ENCODE results near the gene TUT1. TPM values are rescaled to one million over a fixed set of nuclear protein-coding genes. Genes with fewer than 3 reads are reported as not detected.
"Not testable (repeated sequence)": the region's sequence is repeated elsewhere in the genome, so short reads cannot be mapped to it uniquely, and the experiment has no call there.

TUT1 gene
- total and polyA plus RNA-seq, 7 experiments from 2014 or later, result 20.2 to 54.6 (median 35.4) TPM

- H3K4me3 Mint-ChIP-seq, result peak overlapping the region in 1 of 10 donors; percentile 49
- H3K36me3 Mint-ChIP-seq, result peaks cover 9 to 29% (median 17%) of the 10 kb centered on the region in 5 donors
- not testable (repeated sequence) for DNase-seq; H3K9me3 Mint-ChIP-seq; H3K4me3 ChIP-seq (ENCODE audit: low read length); H3K27me3 ChIP-seq (ENCODE audit: control insufficient read depth in 2 of 2, insufficient read depth in 2 of 2, low read length in 2 of 2); H3K9me3 ChIP-seq (ENCODE audit: control insufficient read depth in 2 of 3, low read length in 3 of 3); ATAC-seq; H3K27me3 Mint-ChIP-seq
- ChIA-PET CTCF (interaction anchor here (0.6 to 5.8 kb wide), 11 partner anchors 7 to 180 kb away, joined by 3 to 125 read pairs (median 10); partner anchors contain the start of genes AHNAK and EEF1G), POLR2A (interaction anchor here (0.6 to 10.5 kb wide), 5 partner anchors 13 to 1486 kb away, joined by 3 to 92 read pairs (median 4); partner anchors contain the start of genes AHNAK and EEF1G)
- peaks cover 35 to 66% (median 54%) of the 10 kb centered on the region in 7 donors for H3K4me1 Mint-ChIP-seq
- intact Hi-C loops (cut with micrococcal nuclease), result loop anchor here (1.0 to 10.0 kb wide), 8 partner anchors 17 to 1575 kb away; partner anchors contain the start of gene FTH1 (in 1 of the 2)
- H3K4me1 ChIP-seq (ENCODE audit: control insufficient read depth in 2 of 2, insufficient read depth in 2 of 2, low read length in 2 of 2), result peaks cover 36 to 51% of the 10 kb centered on the region in 2 donors
- H3K27ac ChIP-seq (ENCODE audit: low read depth, low read length), result peak overlapping the region; percentile 44
- H3K36me3 ChIP-seq (ENCODE audit: control insufficient read depth in 2 of 3, insufficient read depth in 3 of 3, low read length in 3 of 3), result peaks cover 5 to 41% (median 8%) of the 10 kb centered on the region in 3 experiments
- peak overlapping the region; percentile 48 to 98 (median 85) for H3K27ac Mint-ChIP-seq
Measured at GRCh38 chr11:62559626-62560025, 31.7 kb downstream of the TUT1 start.

GRCh38 chr11:62559204-62559603 lies 32.1 kb downstream of the TUT1 start:
- H3K27me3 Mint-ChIP-seq, result no peaks in the 10 kb centered on the region
- ATAC-seq (no peak), DNase-seq (no peak)
- CTCF ChIA-PET, result interaction anchor here (0.6 to 5.8 kb wide), 9 partner anchors 8 to 180 kb away, joined by 3 to 125 read pairs (median 4); partner anchors contain the start of gene AHNAK
- peaks cover 5 to 40% (median 8%) of the 10 kb centered on the region in 3 experiments for H3K36me3 ChIP-seq (ENCODE audit: control insufficient read depth in 2 of 3, insufficient read depth in 3 of 3, low read length in 3 of 3)
- no peaks in the 10 kb centered on the region for H3K27me3 ChIP-seq (ENCODE audit: control insufficient read depth in 2 of 2, insufficient read depth in 2 of 2, low read length in 2 of 2)
- peak overlapping the region; percentile 48 to 98 (median 85) for H3K27ac Mint-ChIP-seq
- peaks cover 41 to 56% of the 10 kb centered on the region in 2 donors for H3K4me1 ChIP-seq (ENCODE audit: control insufficient read depth in 2 of 2, insufficient read depth in 2 of 2, low read length in 2 of 2)
- no peaks in the 10 kb centered on the region for H3K9me3 ChIP-seq (ENCODE audit: control insufficient read depth in 2 of 3, low read length in 3 of 3)
- POLR2A ChIA-PET, result interaction anchor here (0.6 to 10.5 kb wide), 5 partner anchors 14 to 1485 kb away, joined by 3 to 92 read pairs (median 20); partner anchors contain the start of genes AHNAK and EEF1G
- H3K27ac ChIP-seq (ENCODE audit: low read depth, low read length), result peak overlapping the region; percentile 44
- peaks cover 39 to 70% (median 58%) of the 10 kb centered on the region in 7 donors for H3K4me1 Mint-ChIP-seq
- no peaks in the 10 kb centered on the region for H3K9me3 Mint-ChIP-seq
- peaks cover 9 to 29% (median 17%) of the 10 kb centered on the region in 5 donors for H3K36me3 Mint-ChIP-seq
- no peak overlapping the region for H3K4me3 ChIP-seq (ENCODE audit: low read length)
- peak overlapping the region in 2 of 10 donors; percentile 17 to 49 for H3K4me3 Mint-ChIP-seq
- intact Hi-C loops (cut with micrococcal nuclease), result loop anchor here (10.0 kb wide), 3 partner anchors 594 to 1574 kb away; partner anchors contain the start of gene FTH1 (in 1 of the 2)

DNA sequence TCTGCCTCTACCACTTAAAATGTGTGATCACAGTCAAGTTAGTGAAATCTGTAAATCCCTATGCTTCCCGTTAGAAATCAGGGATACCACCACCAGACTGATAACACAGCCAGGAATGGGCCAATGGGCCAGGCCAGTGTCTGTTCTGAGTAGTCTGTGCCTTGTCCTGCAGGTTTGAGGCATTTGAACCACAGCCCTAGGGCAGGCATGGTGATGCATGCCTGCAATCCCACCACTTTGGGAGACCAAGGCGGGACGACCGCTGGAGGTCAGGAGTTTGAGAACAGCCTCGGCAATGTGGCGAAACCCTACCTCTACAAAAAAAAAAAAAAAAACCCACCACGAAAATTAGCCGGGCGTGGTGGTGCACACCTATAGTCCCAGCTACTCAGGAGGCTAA lies 32.7 kb downstream of the TUT1 start:
- peak overlapping the region in 6 of 9 donors; percentile 33 to 98 (median 94) for H3K27ac Mint-ChIP-seq

GRCh38 chr11:62556875-62557631 lies 34.3 kb downstream of the TUT1 start:
- no peaks in the 10 kb centered on the region for H3K27me3 ChIP-seq (ENCODE audit: control insufficient read depth in 2 of 2, insufficient read depth in 2 of 2, low read length in 2 of 2)
- Mint-ChIP-seq H3K9me3 (no peaks in the 10 kb centered on the region), H3K36me3 (peaks cover 8 to 25% (median 17%) of the 10 kb centered on the region in 5 donors), H3K4me1 (peaks cover 59 to 84% (median 78%) of the 10 kb centered on the region in 7 donors), H3K4me3 (peak overlapping the region; percentile 65 to 87 (median 78)), H3K27ac (peak overlapping the region; percentile 87 to 100 (median 98)), H3K27me3 (no peaks in the 10 kb centered on the region)
- peak overlapping the region; percentile 42 for H3K4me3 ChIP-seq (ENCODE audit: low read length)
- ChIA-PET POLR2A (interaction anchor here (0.5 to 10.5 kb wide), 18 partner anchors 13 to 1131 kb away, joined by 3 to 92 read pairs (median 5); partner anchors contain the start of genes AHNAK, C11orf98, CSKMT and EEF1G), CTCF (interaction anchor here (0.6 to 7.3 kb wide), 12 partner anchors 8 to 275 kb away, joined by 3 to 125 read pairs (median 4); partner anchors contain the start of genes AHNAK, SCGB1A1, STX5 and TMEM179B)
- ATAC-seq (no peak), DNase-seq (peak in 1 of 9 donors; percentile 74)
- H3K27ac ChIP-seq (ENCODE audit: low read depth, low read length), result peak overlapping the region; percentile 87
- intact Hi-C loops (cut with micrococcal nuclease), result loop anchor here (1.0 to 10.0 kb wide), 7 partner anchors 11 to 1572 kb away; partner anchors contain the start of genes EEF1G (in 2 of the 2), TUT1 (in 2 of the 2), AHNAK (in 1 of the 2) and FTH1 (in 1 of the 2)
- peaks cover 5 to 22% (median 8%) of the 10 kb centered on the region in 3 experiments for H3K36me3 ChIP-seq (ENCODE audit: control insufficient read depth in 2 of 3, insufficient read depth in 3 of 3, low read length in 3 of 3)
- peaks cover 62 to 77% of the 10 kb centered on the region in 2 donors for H3K4me1 ChIP-seq (ENCODE audit: control insufficient read depth in 2 of 2, insufficient read depth in 2 of 2, low read length in 2 of 2)
- H3K9me3 ChIP-seq (ENCODE audit: control insufficient read depth in 2 of 3, low read length in 3 of 3), result no peaks in the 10 kb centered on the region

More for the DNA sequence above, 32.7 kb downstream of the TUT1 start:
- peaks cover 9 to 28% (median 17%) of the 10 kb centered on the region in 5 donors for H3K36me3 Mint-ChIP-seq
- peaks cover 45 to 73% (median 64%) of the 10 kb centered on the region in 7 donors for H3K4me1 Mint-ChIP-seq
- no peaks in the 10 kb centered on the region for H3K27me3 ChIP-seq (ENCODE audit: control insufficient read depth in 2 of 2, insufficient read depth in 2 of 2, low read length in 2 of 2)
- peaks cover 46 to 61% of the 10 kb centered on the region in 2 donors for H3K4me1 ChIP-seq (ENCODE audit: control insufficient read depth in 2 of 2, insufficient read depth in 2 of 2, low read length in 2 of 2)
- peaks cover 5 to 35% (median 8%) of the 10 kb centered on the region in 3 experiments for H3K36me3 ChIP-seq (ENCODE audit: control insufficient read depth in 2 of 3, insufficient read depth in 3 of 3, low read length in 3 of 3)
- H3K27me3 Mint-ChIP-seq, result no peaks in the 10 kb centered on the region
- intact Hi-C loops (cut with micrococcal nuclease), result loop anchor here (10.0 kb wide), 3 partner anchors 594 to 1574 kb away; partner anchors contain the start of gene FTH1 (in 1 of the 2)
- CTCF ChIA-PET, result interaction anchor here (0.6 to 5.8 kb wide), 9 partner anchors 9 to 235 kb away, joined by 3 to 125 read pairs (median 7); partner anchors contain the start of gene AHNAK
- no peaks in the 10 kb centered on the region for H3K9me3 ChIP-seq (ENCODE audit: control insufficient read depth in 2 of 3, low read length in 3 of 3)
- POLR2A ChIA-PET, result interaction anchor here (0.6 to 10.5 kb wide), 6 partner anchors 10 to 157 kb away, joined by 3 to 92 read pairs (median 12); partner anchors contain the start of genes AHNAK and EEF1G
- no peak overlapping the region for H3K4me3 ChIP-seq (ENCODE audit: low read length)
- no peaks in the 10 kb centered on the region for H3K9me3 Mint-ChIP-seq
- H3K27ac ChIP-seq (ENCODE audit: low read depth, low read length), result peak overlapping the region; percentile 44
- ATAC-seq, result no peak
- no peak overlapping the region for H3K4me3 Mint-ChIP-seq
- no peak for DNase-seq

DNA sequence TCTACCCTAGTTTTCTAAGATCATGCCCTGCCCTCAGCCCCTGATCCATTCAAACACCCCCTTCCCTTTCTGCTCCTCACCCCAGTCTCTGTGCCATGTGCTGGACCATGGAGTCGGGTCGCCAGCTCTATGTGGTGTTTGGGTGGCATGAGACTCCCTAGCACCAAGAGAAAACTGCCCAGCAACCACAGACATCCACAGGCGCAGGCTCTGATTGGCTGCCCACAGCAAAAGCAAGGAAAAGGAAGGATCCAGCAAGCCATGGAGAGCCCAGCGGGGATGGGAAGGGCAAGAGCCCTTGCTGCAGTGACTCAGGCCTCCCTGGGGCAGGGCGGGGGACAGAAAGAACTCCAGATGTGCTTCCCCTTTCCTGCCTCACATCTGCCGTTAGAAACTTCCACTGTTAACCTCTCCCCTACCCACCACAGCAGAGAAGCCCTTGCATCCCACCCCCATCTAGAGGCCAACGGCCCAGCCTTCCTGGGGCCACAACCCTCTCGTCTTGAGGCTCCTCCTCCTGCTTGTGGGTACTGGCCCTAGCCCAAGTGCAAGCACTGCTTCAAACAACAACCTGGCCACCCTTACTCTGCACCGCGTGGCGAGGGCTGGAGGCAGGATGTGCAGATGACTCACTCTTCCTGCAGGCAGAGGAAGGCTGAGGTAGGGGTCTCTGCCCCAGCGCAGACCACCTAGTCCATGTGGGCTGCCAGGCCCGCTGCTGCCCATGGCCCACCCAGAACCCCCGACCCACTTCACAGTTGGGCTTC lies 35.0 kb downstream of the TUT1 start:
- Histone ChIP-seq H3K36me3 (ENCODE audit: control insufficient read depth in 2 of 3, insufficient read depth in 3 of 3, low read length in 3 of 3) (peaks cover 5 to 18% (median 8%) of the 10 kb centered on the region in 3 experiments), H3K9me3 (ENCODE audit: control insufficient read depth in 2 of 3, low read length in 3 of 3) (no peaks in the 10 kb centered on the region), H3K4me1 (ENCODE audit: control insufficient read depth in 2 of 2, insufficient read depth in 2 of 2, low read length in 2 of 2) (peaks cover 69 to 84% of the 10 kb centered on the region in 2 donors), H3K4me3 (ENCODE audit: low read length) (peak overlapping the region; percentile 42), H3K27me3 (ENCODE audit: control insufficient read depth in 2 of 2, insufficient read depth in 2 of 2, low read length in 2 of 2) (no peaks in the 10 kb centered on the region), H3K27ac (ENCODE audit: low read depth, low read length) (peak overlapping the region; percentile 87)
- CTCF ChIA-PET, result interaction anchor here (0.7 to 7.3 kb wide), 10 partner anchors 9 to 163 kb away, joined by 3 to 125 read pairs (median 6); partner anchors contain the start of genes AHNAK and TUT1
- ATAC-seq, result peak; percentile 48
- Mint-ChIP-seq H3K27ac (peak overlapping the region; percentile 87 to 100 (median 98)), H3K36me3 (peaks cover 6 to 20% (median 14%) of the 10 kb centered on the region in 5 donors), H3K9me3 (peaks cover 0 to 5% (median 0%) of the 10 kb centered on the region in 11 donors), H3K27me3 (peaks cover 0 to 2% (median 0%) of the 10 kb centered on the region in 5 donors), H3K4me1 (peaks cover 62 to 88% (median 81%) of the 10 kb centered on the region in 7 donors), H3K4me3 (peak overlapping the region; percentile 65 to 87 (median 78))
- POLR2A ChIA-PET, result interaction anchor here (0.7 to 10.5 kb wide), 19 partner anchors 12 to 325 kb away, joined by 3 to 92 read pairs (median 5); partner anchors contain the start of genes AHNAK, C11orf98, CSKMT and EEF1G
- DNase-seq, result peak; percentile 58 to 82 (median 72)
- intact Hi-C loops (cut with micrococcal nuclease), result loop anchor here (1.0 to 10.0 kb wide), 7 partner anchors 10 to 1571 kb away; partner anchors contain the start of genes TUT1 (in 2 of the 2), AHNAK (in 1 of the 2), EEF1G (in 1 of the 2) and FTH1 (in 1 of the 2)

Data from naive thymus-derived CD4-positive, alpha-beta T cell (primary cell).